Tibial nerve (tissue), 3 donors: ENCODE measurements around the gene VASP.

ENCODE experiments used
- POLR2A ChIP-seq, 2 donors: fragments of 450-650 bp; IDR thresholded peaks; one replicate each; pipeline ENCODE4 v1.6.1; 2017; ENCODE audit warnings: antibody characterized with exemption in 2 of 2, mild to moderate bottlenecking in 2 of 2, moderate library complexity in 2 of 2
- TF ChIP-seq, protein P1 (sequence below), 5 experiments: fragments of 200-600 bp in 3 of 5; fragments of 450-650 bp in 2 of 5; sonication (generic) in 3 of 5; IDR thresholded peaks; one replicate each; pipeline ENCODE4 v1.5.1; 2016 to 2019; ENCODE audit warnings: antibody characterized with exemption in 5 of 5, mild to moderate bottlenecking in 3 of 5, moderate library complexity in 2 of 5

GRCh38 chr19:45556835-45557234, 49.6 kb downstream of the VASP start:
- TF ChIP-seq, protein P1, sequence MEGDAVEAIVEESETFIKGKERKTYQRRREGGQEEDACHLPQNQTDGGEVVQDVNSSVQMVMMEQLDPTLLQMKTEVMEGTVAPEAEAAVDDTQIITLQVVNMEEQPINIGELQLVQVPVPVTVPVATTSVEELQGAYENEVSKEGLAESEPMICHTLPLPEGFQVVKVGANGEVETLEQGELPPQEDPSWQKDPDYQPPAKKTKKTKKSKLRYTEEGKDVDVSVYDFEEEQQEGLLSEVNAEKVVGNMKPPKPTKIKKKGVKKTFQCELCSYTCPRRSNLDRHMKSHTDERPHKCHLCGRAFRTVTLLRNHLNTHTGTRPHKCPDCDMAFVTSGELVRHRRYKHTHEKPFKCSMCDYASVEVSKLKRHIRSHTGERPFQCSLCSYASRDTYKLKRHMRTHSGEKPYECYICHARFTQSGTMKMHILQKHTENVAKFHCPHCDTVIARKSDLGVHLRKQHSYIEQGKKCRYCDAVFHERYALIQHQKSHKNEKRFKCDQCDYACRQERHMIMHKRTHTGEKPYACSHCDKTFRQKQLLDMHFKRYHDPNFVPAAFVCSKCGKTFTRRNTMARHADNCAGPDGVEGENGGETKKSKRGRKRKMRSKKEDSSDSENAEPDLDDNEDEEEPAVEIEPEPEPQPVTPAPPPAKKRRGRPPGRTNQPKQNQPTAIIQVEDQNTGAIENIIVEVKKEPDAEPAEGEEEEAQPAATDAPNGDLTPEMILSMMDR (IDR thresholded peaks at IDR 0.05): no peak
- no peak for TF ChIP-seq POLR2A (IDR thresholded peaks at IDR 0.05)
